Measurements from ENCODE around the gene AIDA.
"Not testable (repeated sequence)": the region's sequence is repeated elsewhere in the genome, so short reads cannot be mapped to it uniquely, and the experiment has no call there.

AIDA gene

GRCh38 chr1:222713091-222713961 lies 1.0 kb upstream of the AIDA start:
- DNase-seq (ENCODE audit: low spot score), result peak; percentile 93

DNA sequence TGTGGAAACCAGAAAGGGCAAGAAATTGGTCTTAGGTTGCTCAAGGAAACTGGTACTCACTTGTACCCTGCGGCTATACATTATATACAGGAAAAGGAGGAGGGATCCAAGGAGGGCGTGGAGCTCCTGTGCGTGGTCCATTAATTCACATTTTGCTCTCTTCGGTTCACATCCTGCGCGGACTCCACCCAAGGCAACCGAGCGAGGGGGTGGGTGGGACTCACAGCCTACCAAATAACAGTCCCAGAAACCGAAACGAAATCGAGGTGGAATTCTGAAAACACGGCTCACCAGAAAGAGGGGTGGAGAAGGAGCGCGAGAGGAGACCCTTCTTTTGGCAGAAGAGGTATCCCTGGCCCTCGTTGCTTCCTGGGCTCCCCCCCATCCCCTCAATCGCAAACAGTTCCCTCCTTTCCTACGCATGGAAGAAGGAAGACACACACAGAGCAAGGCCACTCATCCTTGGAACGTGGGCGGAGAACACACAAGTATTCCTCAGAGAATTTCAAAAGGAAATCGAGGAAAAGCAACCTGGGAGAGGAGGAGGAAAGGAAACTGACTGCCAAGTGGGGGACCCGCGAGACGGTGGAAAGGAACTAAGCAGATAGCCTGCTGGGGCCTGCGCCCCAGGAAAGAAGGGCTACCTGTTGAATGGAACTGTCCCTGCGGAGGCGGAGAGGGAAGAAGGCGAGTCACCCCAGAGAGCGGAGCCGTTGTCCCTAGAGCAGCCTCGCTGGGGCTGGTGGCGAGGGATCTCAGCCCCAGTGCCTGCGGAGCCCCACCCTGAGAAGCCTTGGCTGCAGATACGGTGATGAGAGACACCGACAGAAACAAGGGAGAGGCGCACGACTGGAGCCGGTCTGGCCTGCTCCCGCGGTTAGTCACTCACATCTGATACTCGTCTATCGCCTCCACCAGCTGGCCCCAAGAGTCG lies 705 bp downstream of the AIDA start:
- peak; percentile 73 for DNase-seq (ENCODE audit: low spot score)

DNA sequence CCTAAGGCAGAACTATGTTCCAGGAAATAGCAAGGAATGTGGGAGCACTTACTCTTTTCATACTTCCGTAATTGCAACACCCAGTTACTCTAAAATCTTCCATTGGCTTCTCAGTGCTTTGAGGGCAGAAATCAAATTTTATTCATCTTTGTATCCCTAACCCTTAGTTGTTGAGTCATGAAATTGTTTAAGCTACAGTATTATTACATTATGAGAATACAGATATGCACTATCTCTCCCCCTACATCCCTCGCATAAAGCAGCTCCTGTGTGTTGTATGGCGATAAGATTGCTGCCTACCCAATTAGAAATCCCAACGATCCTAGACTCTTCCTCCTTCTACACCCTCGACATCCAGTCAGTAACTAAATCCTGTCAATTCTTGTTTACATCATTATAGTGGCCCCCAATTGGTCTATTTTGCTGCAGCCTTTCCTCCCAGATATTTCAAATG lies 2.6 kb downstream of the AIDA start:
- no peak for DNase-seq (ENCODE audit: low spot score)

DNA sequence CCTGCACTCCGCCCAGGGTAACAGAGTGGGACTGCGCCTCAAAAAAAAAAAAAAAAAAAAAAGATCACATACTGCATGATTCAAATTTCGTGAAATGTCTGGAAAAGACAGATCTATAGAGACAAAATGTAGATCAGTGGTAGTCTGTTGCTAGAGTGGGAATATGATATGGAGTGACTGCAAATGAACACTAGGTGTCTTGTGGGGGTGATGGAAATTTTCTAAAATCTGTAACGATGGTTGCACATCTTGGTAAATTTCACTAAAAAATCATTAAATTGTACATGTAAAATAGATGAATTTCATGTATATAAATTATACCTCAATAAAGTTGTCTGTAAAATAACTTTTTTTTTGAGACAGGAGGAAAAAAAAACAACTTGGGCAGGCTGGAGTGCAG lies 5.5 kb downstream of the AIDA start:
- no peak for DNase-seq (ENCODE audit: low spot score)

DNA sequence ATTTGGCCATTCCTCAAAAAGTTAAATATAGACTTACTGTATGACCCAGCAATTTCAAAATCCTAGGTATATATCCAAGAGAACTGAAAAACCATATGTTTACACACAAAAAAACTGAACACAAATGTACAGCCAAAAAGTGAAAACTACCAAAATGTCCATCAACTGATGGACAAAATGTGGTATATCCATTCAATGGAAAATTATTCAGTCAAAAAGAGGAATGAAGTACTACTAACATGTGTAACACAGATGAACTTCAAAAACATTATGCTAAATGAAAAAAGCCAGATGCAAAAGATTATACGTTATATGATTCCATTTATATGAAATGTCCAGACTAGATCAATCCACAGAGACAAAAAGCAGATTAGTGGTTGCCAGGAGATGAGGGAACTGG lies 8.0 kb downstream of the AIDA start:
- no peak for DNase-seq (ENCODE audit: low spot score)

- DNase-seq (ENCODE audit: low spot score), result no peak
Observed at GRCh38 chr1:222702210-222702609, 10.1 kb downstream of the AIDA start.

DNA sequence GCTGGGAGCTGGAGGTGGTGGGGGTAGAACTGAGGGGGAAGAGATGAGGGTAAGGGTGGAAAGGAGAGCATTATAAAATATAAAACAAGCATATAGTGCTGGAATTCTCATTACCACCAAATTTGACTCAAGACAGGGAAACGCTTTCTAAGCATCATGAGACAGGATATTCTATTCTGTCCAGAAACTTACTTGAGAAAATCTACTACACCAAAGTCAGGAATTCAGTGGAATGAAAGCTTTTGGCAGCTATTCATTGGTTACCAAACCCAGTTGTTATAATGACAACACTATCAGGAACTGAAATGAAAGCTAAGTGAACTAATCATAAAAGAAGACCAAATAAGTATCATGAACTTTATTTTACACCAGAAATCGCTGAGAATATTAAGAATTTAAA lies 14.5 kb downstream of the AIDA start:
- no peak for DNase-seq (ENCODE audit: low spot score)

- DNase-seq (ENCODE audit: low spot score), result no peak
Observed at GRCh38 chr1:222697203-222697602, 15.1 kb downstream of the AIDA start.

- DNase-seq (ENCODE audit: low spot score), result no peak
Observed at GRCh38 chr1:222696741-222697140, 15.6 kb downstream of the AIDA start.

DNA sequence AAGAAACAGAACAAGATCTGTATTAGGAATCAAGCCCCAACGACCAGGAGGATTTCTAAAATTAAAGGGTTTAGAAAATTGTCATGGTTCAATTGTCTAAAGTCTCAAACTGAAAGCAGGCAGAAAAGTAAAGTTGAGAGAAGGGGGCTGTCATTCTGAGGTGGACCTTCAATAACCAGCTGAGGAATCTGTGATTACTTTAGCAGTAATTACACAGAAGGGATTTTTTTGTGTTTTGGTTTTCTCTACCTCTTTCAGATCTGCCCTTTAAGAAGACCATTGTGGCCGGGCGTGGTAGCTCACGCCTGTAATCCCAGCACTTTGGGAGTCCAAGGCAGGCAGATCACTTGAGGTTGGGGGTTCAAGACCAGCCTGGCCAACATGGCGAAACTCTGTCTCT lies 17.4 kb downstream of the AIDA start:
- DNase-seq (ENCODE audit: low spot score), result no peak

GRCh38 chr1:222691016-222691415 lies 21.3 kb downstream of the AIDA start:
- no peak for DNase-seq (ENCODE audit: low spot score)

GRCh38 chr1:222680080-222680479 lies 32.2 kb downstream of the AIDA start:
- no peak for DNase-seq (ENCODE audit: low spot score)

GRCh38 chr1:222670110-222670509 lies 42.2 kb downstream of the AIDA start:
- no peak for DNase-seq (ENCODE audit: low spot score)

GRCh38 chr1:222669107-222669506 lies 43.2 kb downstream of the AIDA start:
- DNase-seq (ENCODE audit: low spot score), result not testable (repeated sequence)

- DNase-seq (ENCODE audit: low spot score), result not testable (repeated sequence)
Observed at GRCh38 chr1:222668184-222668583, 44.1 kb downstream of the AIDA start.

GRCh38 chr1:222665964-222666363 lies 46.3 kb downstream of the AIDA start:
- no peak for DNase-seq (ENCODE audit: low spot score)

DNA sequence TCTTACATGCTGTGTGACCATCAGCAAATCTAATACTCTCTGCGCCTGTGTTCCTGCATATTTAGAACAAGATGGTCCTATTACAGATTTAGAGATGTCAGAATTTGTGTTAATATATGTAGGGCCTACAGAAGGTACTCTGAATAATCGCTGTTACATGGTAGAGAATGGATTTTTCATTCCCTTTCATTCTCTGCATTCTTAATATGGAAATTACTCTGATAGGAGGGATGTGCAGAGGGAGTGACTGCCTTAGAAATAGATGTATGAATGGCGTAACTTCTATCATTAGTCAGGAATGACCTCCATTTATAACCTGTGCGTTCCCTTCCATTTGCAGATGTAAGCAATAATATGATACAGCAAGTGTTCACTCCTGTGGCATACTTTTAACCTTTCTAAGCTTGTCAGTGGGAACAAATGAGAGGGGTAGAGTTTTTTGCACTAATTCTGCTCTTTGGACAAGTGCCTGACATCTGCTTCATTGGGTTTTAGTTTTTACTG lies 48.8 kb downstream of the AIDA start:
- no peak for DNase-seq (ENCODE audit: low spot score)

DNA sequence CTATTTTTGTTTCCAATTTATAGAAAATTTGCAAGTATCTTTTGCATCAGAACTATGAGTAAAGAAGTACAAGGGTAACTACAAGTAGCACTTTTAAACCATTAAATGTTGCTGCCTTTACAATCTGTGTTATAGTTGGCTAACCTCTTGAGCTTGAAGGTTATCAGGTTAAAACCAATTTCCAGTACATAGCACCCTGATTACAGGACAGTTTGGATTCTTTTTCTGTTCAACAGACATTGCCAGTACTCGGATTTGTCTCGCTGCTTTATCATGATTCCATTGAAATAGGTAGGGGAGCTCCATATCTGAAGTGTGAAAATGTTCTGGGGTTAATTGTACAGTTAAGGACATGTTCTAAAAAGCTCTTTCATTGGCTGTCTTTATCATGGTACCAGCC lies 54.4 kb downstream of the AIDA start:
- no peak for DNase-seq (ENCODE audit: low spot score)

DNA sequence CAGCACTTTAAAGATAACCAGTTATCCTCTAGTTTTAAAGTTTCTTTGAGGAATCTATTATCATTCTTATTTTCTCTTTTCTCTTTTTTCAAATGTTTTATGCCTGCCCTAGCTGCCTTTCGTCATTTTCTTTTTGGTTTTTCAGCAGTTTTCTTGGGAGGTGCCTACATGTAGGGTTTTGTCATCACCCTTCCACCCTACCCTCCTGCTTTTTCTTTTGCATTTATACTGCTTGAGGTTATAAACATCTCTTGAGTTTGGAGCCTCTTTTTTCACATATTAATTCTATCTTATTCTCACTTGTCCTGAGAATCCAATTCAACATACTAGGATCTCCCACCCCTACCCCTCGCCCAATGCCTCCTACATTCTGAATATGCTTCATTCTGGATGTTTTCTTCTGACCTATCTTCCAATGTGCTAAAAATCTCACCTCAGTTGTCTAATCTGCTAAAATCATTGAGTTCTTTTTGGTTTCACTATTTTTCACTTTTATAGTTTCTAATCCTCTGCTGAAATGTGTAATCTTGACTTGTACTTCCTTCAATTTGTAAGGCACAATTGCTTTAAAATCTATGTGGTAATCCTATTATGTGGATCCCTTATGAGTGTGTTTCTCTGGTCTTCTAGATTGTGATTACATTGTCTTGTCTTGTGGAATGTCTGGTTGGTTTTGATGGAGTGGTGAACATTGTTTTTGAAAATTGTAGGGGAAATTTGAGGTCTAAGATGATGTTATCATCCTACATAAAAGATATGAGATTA lies 55.7 kb downstream of the AIDA start:
- no peak for DNase-seq (ENCODE audit: low spot score)

DNA sequence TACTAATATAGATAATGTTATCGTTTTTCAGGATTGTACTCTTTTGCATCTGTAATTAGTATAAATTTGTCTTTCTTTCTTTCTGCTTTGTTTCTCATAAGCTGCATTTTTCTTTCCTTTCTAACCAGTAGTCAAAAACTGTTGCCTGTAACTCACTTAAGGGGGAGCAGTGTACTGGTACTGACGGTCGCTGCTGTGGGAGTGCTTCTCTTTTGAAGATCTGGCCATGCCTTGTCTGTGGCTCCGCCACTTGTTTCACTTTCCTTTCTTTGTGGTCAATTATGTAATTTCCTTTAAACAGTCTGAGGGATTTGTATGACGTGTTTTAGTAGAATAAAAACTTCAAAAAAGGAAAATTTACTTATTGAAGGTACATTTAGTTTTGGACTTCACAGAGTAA lies 57.4 kb downstream of the AIDA start:
- no peak for DNase-seq (ENCODE audit: low spot score)

GRCh38 chr1:222653178-222653827 lies 59.0 kb downstream of the AIDA start:
- no peak for DNase-seq (ENCODE audit: low spot score)

Data from left forelimb (tissue), 1 donor.